A549 (cell line): ENCODE measurements around the gene ACACA. TPM values are rescaled to one million over a fixed set of nuclear protein-coding genes. Genes with fewer than 3 reads are reported as not detected.

Source experiments
- ATAC-seq, 2 experiments: fragments of 200-7000 bp in 1 of 2; fragments of >200 bp in 1 of 2; cut with Nextera tagmentation in 1 of 2; cut with Tn5 transposase in 1 of 2; 3 replicates each; pipeline versions ENCODE4 v1.8.0 to v1.9.1; 2018 to 2020; ENCODE audit warnings: mild to moderate bottlenecking in 1 of 2, moderate library complexity in 1 of 2
- CTCF ChIA-PET: fragments of 300-600 bp; sonication (Branson Sonifier 250); formaldehyde crosslinking; extraction: SDS; loops from one replicate; lab custom pipeline; 2021; ENCODE audit warnings: antibody characterized with exemption, inconsistent platforms; lab: Yijun Ruan, JAX
- POLR2A ChIA-PET: fragments of 350-600 bp; formaldehyde crosslinking; extraction: SDS; loops from one replicate; lab custom pipeline; 2021; ENCODE audit warnings: antibody characterized with exemption, inconsistent platforms; lab: Yijun Ruan, JAX
- DNase-seq, 2 experiments: peaks; one replicate each; pipeline versions ENCODE4 v3.0.0 to v3.0.0-alpha.2; 2011 to 2016; ENCODE audit warnings: low read depth in 1 of 2, low spot score in 1 of 2
- FAIRE-seq: peaks from 2 replicates; lab custom pipeline; 2011; peaks lifted over from hg19 to GRCh38; lab: Jason Lieb, UNC
- H3K27ac ChIP-seq, 2 experiments: fragments of >200 bp; sonication (Bioruptor Twin); formaldehyde crosslinking; 3 replicates each; pipeline ENCODE4 v1.5.1; 2016 to 2017
- H3K4me1 ChIP-seq: fragments of >200 bp; sonication (Bioruptor Twin); formaldehyde crosslinking; 3 replicates; pipeline ENCODE4 v1.6.1; 2016
- H3K4me2 ChIP-seq: fragments of >200 bp; sonication (Bioruptor Twin); formaldehyde crosslinking; 3 replicates; pipeline ENCODE4 v1.6.1; 2016
- H3K4me3 ChIP-seq: fragments of >200 bp; sonication (Bioruptor Twin); formaldehyde crosslinking; 3 replicates; pipeline ENCODE4 v1.5.1; 2016
- H3K9me3 ChIP-seq: fragments of >200 bp; sonication (Bioruptor Twin); formaldehyde crosslinking; 3 replicates; pipeline ENCODE4 v1.6.1; 2016
- CBX2 ChIP-seq: fragments of 200-600 bp; sonication (generic); IDR thresholded peaks from 2 replicates; pipeline ENCODE4 v1.6.1; 2016; ENCODE audit warnings: low read depth, mild to moderate bottlenecking, borderline replicate concordance
- CBX8 ChIP-seq: fragments of 200-600 bp; sonication (generic); IDR thresholded peaks from 2 replicates; pipeline ENCODE4 v1.6.1; 2016
- CHD2 ChIP-seq: fragments of 150-350 bp; IDR thresholded peaks from 2 replicates; pipeline ENCODE4 v1.6.1; 2014; ENCODE audit warnings: low read length; ENCODE audit not compliant: partially characterized antibody
- CHD4 ChIP-seq: fragments of 200-600 bp; sonication (generic); IDR thresholded peaks from 2 replicates; pipeline ENCODE4 v1.6.1; 2016; ENCODE audit warnings: antibody characterized with exemption, mild to moderate bottlenecking, borderline replicate concordance
- EHF ChIP-seq: fragments of 250-450 bp; sonication (Bioruptor Pico); IDR thresholded peaks from 2 replicates; pipeline ENCODE4 v1.5.0; 2020; ENCODE audit warnings: mild to moderate bottlenecking
- EP300 ChIP-seq, 2 experiments: fragments of >200 bp; sonication (Bioruptor Twin); formaldehyde crosslinking; IDR thresholded peaks; 2 replicates in 1 of 2; 3 replicates in 1 of 2; pipeline ENCODE4 v1.6.1; 2016 to 2017
- FOSL2 ChIP-seq, 2 experiments: fragments of 450-650 bp in 1 of 2; fragments of >200 bp in 1 of 2; sonication (Bioruptor Twin) in 1 of 2; formaldehyde crosslinking; IDR thresholded peaks; 2 replicates each; pipeline versions ENCODE4 v1.5.0 to v1.6.1; 2016 to 2020; ENCODE audit warnings: mild to moderate bottlenecking in 1 of 2, moderate library complexity in 1 of 2
- HOXB13 ChIP-seq: fragments of 250-450 bp; sonication (Bioruptor Pico); IDR thresholded peaks from 2 replicates; pipeline ENCODE4 v1.5.0; 2020; ENCODE audit warnings: low read depth, mild to moderate bottlenecking, moderate library complexity
- KDM1A ChIP-seq: fragments of 200-600 bp; sonication (generic); IDR thresholded peaks from 2 replicates; pipeline ENCODE4 v1.6.1; 2016; ENCODE audit warnings: low read depth, mild to moderate bottlenecking
- MAFK ChIP-seq: fragments of 450-650 bp; IDR thresholded peaks from 2 replicates; pipeline ENCODE4 v1.6.1; 2014; ENCODE audit not compliant: partially characterized antibody
- MAZ ChIP-seq: fragments of 150-350 bp; IDR thresholded peaks from 2 replicates; pipeline ENCODE4 v1.6.1; 2014; ENCODE audit warnings: antibody characterized with exemption, low read depth, low read length, borderline replicate concordance
- MYC ChIP-seq: IDR thresholded peaks from 2 replicates; pipeline ENCODE4 v1.6.1; 2012; ENCODE audit warnings: mild to moderate bottlenecking, inconsistent platforms, low read length, improper control_type of control experiment, borderline replicate concordance
- NR3C1 ChIP-seq: fragments of >200 bp; sonication (Bioruptor Twin); formaldehyde crosslinking; IDR thresholded peaks from 3 replicates; pipeline ENCODE4 v1.6.1; 2017
- POLR2A ChIP-seq: IDR thresholded peaks from 2 replicates; pipeline ENCODE4 v1.6.1; 2012; ENCODE audit warnings: mild to moderate bottlenecking, low read length
- RAD21 ChIP-seq, 2 experiments: fragments of >200 bp in 1 of 2; sonication (Bioruptor Twin) in 1 of 2; formaldehyde crosslinking in 1 of 2; IDR thresholded peaks in 1 of 2; conservative IDR thresholded peaks in 1 of 2; 2 replicates in 1 of 2; 3 replicates in 1 of 2; pipeline ENCODE4 v1.6.1; 2012 to 2018; ENCODE audit warnings: inconsistent platforms in 1 of 2
- SMC3 ChIP-seq: fragments of >200 bp; sonication (Bioruptor Twin); formaldehyde crosslinking; IDR thresholded peaks from 3 replicates; pipeline ENCODE4 v1.6.1; 2018; ENCODE audit warnings: inconsistent platforms
- ZFP36 ChIP-seq: fragments of 450-650 bp; IDR thresholded peaks from 2 replicates; pipeline ENCODE4 v1.6.1; 2014; ENCODE audit warnings: borderline replicate concordance; ENCODE audit not compliant: partially characterized antibody
- ZSCAN20 ChIP-seq: fragments of 250-450 bp; sonication (Bioruptor Pico); IDR thresholded peaks from 2 replicates; pipeline ENCODE4 v1.8.0; 2022; ENCODE audit warnings: mild to moderate bottlenecking, moderate library complexity
- WGBS: methylation state at CpG from one replicate; pipeline ENCODE4 v1.1.6; 2017; ENCODE audit errors: missing lambda C conversion rate; 5-methylcytosine and 5-hydroxymethylcytosine counted together
- polyA plus RNA-seq, 4 experiments: library from polyadenylated mRNA; depleted of rRNA in 3 of 4; stranded (reverse); fragments of >200 nt; fragmentation: RNase III in 1 of 4; extraction: RNeasy Plus Mini Kit Qiagen cat#74134 plus additional on column Dnase treatment in 1 of 4; gene quantifications; 2 replicates in 3 of 4; 3 replicates in 1 of 4; pipeline ENCODE4 v1.2.3, GENCODE V29; 2011 to 2017
- TF ChIP-seq, protein P1 (sequence below): fragments of 150-350 bp; IDR thresholded peaks from 2 replicates; pipeline ENCODE4 v1.6.1; 2014; ENCODE audit warnings: low read depth, mild to moderate bottlenecking, low read length
- TF ChIP-seq, protein P2 (sequence below): fragments of >200 bp; sonication (Bioruptor Twin); formaldehyde crosslinking; IDR thresholded peaks from 3 replicates; pipeline ENCODE4 v1.5.1; 2016
- TF ChIP-seq, protein P3 (sequence below): fragments of >200 bp; sonication (Bioruptor Twin); formaldehyde crosslinking; IDR thresholded peaks from 3 replicates; pipeline ENCODE4 v1.6.1; 2016

The ACACA gene
- polyA plus RNA-seq, 2 of the 4 experiments (the other 2 are of a cell fraction), result 51.8 to 112 TPM

DNA sequence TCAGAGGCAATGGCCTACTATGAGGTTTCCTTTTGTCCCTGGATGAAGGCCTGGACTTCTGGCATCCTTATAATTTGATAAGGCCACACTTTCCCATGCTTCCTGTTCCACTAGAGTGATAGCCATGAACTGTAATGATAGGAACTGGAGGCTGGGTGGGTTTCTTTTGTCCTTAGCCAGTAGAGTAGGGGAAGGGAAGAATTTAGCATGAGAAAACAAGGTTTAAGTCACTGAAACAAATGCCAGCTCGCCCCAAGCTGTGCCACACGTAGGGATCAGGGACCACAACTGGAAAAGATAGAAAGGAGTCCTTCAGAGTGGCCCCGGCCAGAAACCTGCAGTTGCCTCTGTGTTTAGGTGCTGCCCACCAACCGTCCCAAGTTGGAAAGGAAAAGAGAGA is 111.7 kb downstream of the ACACA start (continued):
- no peak for TF ChIP-seq EP300 (IDR thresholded peaks at IDR 0.05)
- TF ChIP-seq NR3C1, result no peak
- no peak for TF ChIP-seq MYC
- no peak for TF ChIP-seq CBX2
- no peak for TF ChIP-seq ZFP36
- TF ChIP-seq CBX8, result no peak
- no peak for TF ChIP-seq CHD2
- TF ChIP-seq, protein P1, sequence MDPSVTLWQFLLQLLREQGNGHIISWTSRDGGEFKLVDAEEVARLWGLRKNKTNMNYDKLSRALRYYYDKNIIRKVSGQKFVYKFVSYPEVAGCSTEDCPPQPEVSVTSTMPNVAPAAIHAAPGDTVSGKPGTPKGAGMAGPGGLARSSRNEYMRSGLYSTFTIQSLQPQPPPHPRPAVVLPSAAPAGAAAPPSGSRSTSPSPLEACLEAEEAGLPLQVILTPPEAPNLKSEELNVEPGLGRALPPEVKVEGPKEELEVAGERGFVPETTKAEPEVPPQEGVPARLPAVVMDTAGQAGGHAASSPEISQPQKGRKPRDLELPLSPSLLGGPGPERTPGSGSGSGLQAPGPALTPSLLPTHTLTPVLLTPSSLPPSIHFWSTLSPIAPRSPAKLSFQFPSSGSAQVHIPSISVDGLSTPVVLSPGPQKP, result no peak
- no peak for TF ChIP-seq FOSL2 (IDR thresholded peaks at IDR 0.05)
- no peak for TF ChIP-seq FOSL2 (CRISPR knock-in tag; IDR thresholded peaks at IDR 0.05)

DNA sequence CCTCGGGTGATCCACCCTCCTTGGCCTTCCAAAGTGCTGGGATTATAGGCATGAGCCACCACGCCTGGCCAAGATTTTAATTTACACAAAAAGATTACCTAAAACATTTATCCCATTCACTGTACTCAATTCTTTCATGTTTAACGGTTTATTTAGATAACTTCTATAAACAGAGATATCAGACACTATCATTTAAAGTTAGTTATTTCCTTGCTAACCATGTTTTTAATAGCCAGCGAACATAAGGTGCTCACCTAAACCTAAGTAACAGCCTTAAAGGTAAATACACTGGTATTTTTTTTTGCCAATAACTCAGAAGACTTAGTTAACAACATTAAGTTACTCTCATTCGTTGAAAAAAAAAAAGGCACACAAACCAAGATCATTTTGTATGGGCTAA is 112.9 kb downstream of the ACACA start:
- no peak overlapping the region for H3K4me2 ChIP-seq
- no peak overlapping the region for H3K27ac ChIP-seq
- H3K9me3 ChIP-seq, result no peaks in the 10 kb centered on the region
- no peak for TF ChIP-seq ZSCAN20
- no peak for TF ChIP-seq MAZ
- TF ChIP-seq MYC, result no peak
- no peak for TF ChIP-seq SMC3
- TF ChIP-seq EHF, result no peak
- TF ChIP-seq POLR2A, result no peak
- no peak for TF ChIP-seq EP300 (IDR thresholded peaks at IDR 0.05)
- TF ChIP-seq FOSL2 (IDR thresholded peaks at IDR 0.05), result no peak
- TF ChIP-seq FOSL2 (CRISPR knock-in tag; IDR thresholded peaks at IDR 0.05), result no peak
- no peak for TF ChIP-seq CHD4
- TF ChIP-seq, protein P2, sequence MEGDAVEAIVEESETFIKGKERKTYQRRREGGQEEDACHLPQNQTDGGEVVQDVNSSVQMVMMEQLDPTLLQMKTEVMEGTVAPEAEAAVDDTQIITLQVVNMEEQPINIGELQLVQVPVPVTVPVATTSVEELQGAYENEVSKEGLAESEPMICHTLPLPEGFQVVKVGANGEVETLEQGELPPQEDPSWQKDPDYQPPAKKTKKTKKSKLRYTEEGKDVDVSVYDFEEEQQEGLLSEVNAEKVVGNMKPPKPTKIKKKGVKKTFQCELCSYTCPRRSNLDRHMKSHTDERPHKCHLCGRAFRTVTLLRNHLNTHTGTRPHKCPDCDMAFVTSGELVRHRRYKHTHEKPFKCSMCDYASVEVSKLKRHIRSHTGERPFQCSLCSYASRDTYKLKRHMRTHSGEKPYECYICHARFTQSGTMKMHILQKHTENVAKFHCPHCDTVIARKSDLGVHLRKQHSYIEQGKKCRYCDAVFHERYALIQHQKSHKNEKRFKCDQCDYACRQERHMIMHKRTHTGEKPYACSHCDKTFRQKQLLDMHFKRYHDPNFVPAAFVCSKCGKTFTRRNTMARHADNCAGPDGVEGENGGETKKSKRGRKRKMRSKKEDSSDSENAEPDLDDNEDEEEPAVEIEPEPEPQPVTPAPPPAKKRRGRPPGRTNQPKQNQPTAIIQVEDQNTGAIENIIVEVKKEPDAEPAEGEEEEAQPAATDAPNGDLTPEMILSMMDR, result no peak
- ATAC-seq, result no peak
- ChIA-PET POLR2A (no interaction called here), CTCF (interaction anchor here (1.4 kb wide), 1 partner anchor 80 kb away, joined by 4 read pairs; no protein-coding TSS in a partner anchor)
- no peak overlapping the region for H3K4me3 ChIP-seq
- no peak for FAIRE-seq
- DNase-seq, result no peak
- peaks cover 11% of the 10 kb centered on the region for H3K4me1 ChIP-seq
- 81% methylated on average over 5 of the region's 5 CpGs for WGBS

DNA sequence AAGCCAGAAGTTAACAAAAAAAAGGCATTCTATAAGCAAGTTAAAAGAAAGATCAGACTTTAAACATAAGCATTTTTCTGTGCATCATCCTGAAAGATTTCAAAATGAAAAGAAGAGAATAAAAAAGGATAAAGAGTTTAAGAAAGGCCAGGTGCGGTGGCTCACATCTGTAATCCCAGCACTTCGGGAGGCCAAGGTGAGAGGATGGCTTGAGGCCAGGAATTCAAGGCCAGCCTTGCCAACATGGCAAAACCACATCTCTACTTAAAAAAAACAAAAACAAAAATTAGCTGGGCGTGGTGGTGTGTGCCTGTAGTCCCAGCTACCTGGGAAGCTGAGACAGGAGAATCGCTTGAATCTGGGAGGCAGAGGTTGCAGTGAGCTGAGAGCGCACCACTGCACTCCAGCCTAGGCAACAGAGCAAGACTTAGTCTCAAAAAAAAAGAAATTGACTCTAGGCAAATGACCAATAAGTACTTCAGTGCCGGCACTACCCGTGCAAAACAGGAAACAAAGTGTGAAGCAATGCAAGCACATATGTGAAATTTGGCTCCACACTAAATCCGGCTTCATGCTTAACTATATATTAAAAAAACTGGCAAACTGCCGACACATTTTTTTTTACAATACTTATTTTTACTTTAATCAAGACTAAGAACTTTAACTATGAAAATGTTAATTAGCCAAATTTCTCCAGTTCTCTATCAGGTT is 114.1 kb downstream of the ACACA start:
- Histone ChIP-seq H3K9me3 (no peaks in the 10 kb centered on the region), H3K4me2 (no peak overlapping the region), H3K4me3 (no peak overlapping the region), H3K4me1 (peaks cover 3% of the 10 kb centered on the region; the same call in 1 of the 3 replicates), H3K27ac (no peak overlapping the region)
- ChIA-PET CTCF (interaction anchor here (0.8 to 2.0 kb wide), 4 partner anchors 11 to 81 kb away, joined by 3 to 9 read pairs (median 4); no protein-coding TSS in a partner anchor), POLR2A (no interaction called here)
- no peak for ATAC-seq
- DNase-seq, result no peak
- TF ChIP-seq NR3C1 (no peak), KDM1A (no peak), RAD21 (conservative IDR thresholded peaks at IDR 0.05 in 1 of 2, IDR thresholded peaks at IDR 0.05 in 1 of 2) (no peak), MAFK (no peak), CHD4 (no peak), HOXB13 (CRISPR knock-in tag) (no peak)
- TF ChIP-seq, protein P1, result no peak
- TF ChIP-seq, protein P3, sequence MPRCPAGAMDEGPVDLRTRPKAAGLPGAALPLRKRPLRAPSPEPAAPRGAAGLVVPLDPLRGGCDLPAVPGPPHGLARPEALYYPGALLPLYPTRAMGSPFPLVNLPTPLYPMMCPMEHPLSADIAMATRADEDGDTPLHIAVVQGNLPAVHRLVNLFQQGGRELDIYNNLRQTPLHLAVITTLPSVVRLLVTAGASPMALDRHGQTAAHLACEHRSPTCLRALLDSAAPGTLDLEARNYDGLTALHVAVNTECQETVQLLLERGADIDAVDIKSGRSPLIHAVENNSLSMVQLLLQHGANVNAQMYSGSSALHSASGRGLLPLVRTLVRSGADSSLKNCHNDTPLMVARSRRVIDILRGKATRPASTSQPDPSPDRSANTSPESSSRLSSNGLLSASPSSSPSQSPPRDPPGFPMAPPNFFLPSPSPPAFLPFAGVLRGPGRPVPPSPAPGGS, result no peak
- 91% methylated on average over 9 of the region's 9 CpGs for WGBS
- FAIRE-seq, result no peak
